ENCODE results near the gene ID2.

The ID2 gene

GRCh38 chr2:8648441-8649213 is 33.2 kb upstream of the ID2 start:
- DNase-seq, result no peak

- no peak for DNase-seq
Observed at GRCh38 chr2:8649718-8650117, 32.1 kb upstream of the ID2 start.

GRCh38 chr2:8650256-8650655 is 31.6 kb upstream of the ID2 start:
- no peak for DNase-seq

- no peak for DNase-seq
Observed at GRCh38 chr2:8652774-8653426, 29.0 kb upstream of the ID2 start.

GRCh38 chr2:8653485-8653884 is 28.4 kb upstream of the ID2 start:
- DNase-seq, result no peak

GRCh38 chr2:8654041-8654440 is 27.8 kb upstream of the ID2 start:
- no peak for DNase-seq

- DNase-seq, result no peak
Observed at GRCh38 chr2:8654483-8654882, 27.4 kb upstream of the ID2 start.

- no peak for DNase-seq
Observed at GRCh38 chr2:8656160-8656641, 25.7 kb upstream of the ID2 start.

- no peak for DNase-seq
Observed at GRCh38 chr2:8656811-8657210, 25.0 kb upstream of the ID2 start.

- DNase-seq, result no peak
Observed at GRCh38 chr2:8657423-8658062, 24.3 kb upstream of the ID2 start.

GRCh38 chr2:8658064-8658862 is 23.6 kb upstream of the ID2 start:
- DNase-seq, result no peak

- DNase-seq, result no peak
Observed at GRCh38 chr2:8659092-8659734, 22.6 kb upstream of the ID2 start.

- no peak for DNase-seq
Observed at GRCh38 chr2:8659735-8660492, 21.9 kb upstream of the ID2 start.

- DNase-seq, result no peak
Observed at GRCh38 chr2:8661235-8661634, 20.6 kb upstream of the ID2 start.

GRCh38 chr2:8661736-8662135 is 20.1 kb upstream of the ID2 start:
- no peak for DNase-seq

GRCh38 chr2:8662239-8662879 is 19.5 kb upstream of the ID2 start:
- DNase-seq, result no peak

GRCh38 chr2:8663997-8664396 is 17.9 kb upstream of the ID2 start:
- peak; percentile 11 for DNase-seq

GRCh38 chr2:8666581-8666980 is 15.3 kb upstream of the ID2 start:
- no peak for DNase-seq

GRCh38 chr2:8667896-8668512 is 13.9 kb upstream of the ID2 start:
- no peak for DNase-seq

- DNase-seq, result no peak
Observed at GRCh38 chr2:8669157-8669817, 12.6 kb upstream of the ID2 start.

Data from CD4-positive, alpha-beta T cell treated with Interleukin-17A for 4 hours (primary cell).